Measurements from ENCODE around the gene S1PR1. TPM values are rescaled to one million over a fixed set of nuclear protein-coding genes. Genes with fewer than 3 reads are reported as not detected.
A peak's percentile ranks its signal among the peaks of the same experiment; 100 is the strongest.
"Not testable (repeated sequence)": the region's sequence is repeated elsewhere in the genome, so short reads cannot be mapped to it uniquely, and the experiment has no call there.

The S1PR1 gene
- total RNA-seq, result 10 to 100 TPM; 72.8 to 76.5 TPM

DNA sequence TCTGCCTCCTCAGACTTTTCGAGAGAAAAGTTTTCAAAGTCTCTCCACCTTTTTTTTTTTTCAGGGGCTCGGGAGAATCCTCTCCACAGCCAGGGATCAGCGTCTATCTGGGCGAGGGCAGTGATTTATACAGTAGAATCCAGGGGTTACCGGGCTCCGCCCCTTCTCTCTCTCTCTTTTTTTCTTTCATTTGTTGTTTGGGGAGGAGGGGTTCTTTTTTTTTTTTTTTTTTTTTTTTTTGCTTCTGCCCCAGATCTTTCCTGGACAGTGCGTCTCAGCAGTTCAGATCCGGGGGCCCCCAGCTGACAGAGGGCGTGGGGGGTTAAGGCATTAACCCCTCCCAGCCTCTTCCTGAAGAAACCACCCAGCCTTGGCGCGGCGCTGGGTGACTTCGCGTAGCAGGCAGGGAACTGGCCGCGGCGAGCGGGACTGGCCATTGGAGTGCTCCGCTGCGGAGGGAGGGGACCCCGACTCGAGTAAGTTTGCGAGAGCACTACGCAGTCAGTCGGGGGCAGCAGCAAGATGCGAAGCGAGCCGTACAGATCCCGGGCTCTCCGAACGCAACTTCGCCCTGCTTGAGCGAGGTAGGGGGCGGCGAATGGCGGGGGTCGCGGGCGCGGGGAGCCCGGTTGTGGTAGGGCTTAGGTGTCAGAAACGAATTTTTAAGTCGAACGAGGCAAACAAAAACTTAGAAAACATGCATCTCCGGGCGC lies at the start of gene S1PR1:
Gene S1PR1, plus strand, starts transcription at position 504 of the 713 bp plus-strand sequence. CDS start 1,966 bp downstream, outside the sequence.
- ChIA-PET POLR2A (interaction anchor here (0.5 to 6.9 kb wide), 31 partner anchors 11 to 320 kb away, joined by 3 to 89 read pairs (median 7); partner anchors contain the start of gene DPH5), CTCF (interaction anchor here (0.9 to 9.4 kb wide), 7 partner anchors 15 to 316 kb away, joined by 3 to 165 read pairs (median 4); no protein-coding TSS in a partner anchor)
- DNase-seq (peak; percentile 79), ATAC-seq (peak; percentile 33)
- Mint-ChIP-seq H3K9me3 (ENCODE audit: insufficient read depth) (no peaks in the 10 kb centered on the region), H3K4me1 (ENCODE audit: low read depth) (peaks cover 62% of the 10 kb centered on the region), H3K36me3 (ENCODE audit: low read depth) (peaks cover 55% of the 10 kb centered on the region), H3K27me3 (ENCODE audit: low read depth) (no peaks in the 10 kb centered on the region), H3K27ac (peak within 1 kb of the TSS; percentile 96), H3K4me3 (peak within 1 kb of the TSS; percentile 98)

DNA sequence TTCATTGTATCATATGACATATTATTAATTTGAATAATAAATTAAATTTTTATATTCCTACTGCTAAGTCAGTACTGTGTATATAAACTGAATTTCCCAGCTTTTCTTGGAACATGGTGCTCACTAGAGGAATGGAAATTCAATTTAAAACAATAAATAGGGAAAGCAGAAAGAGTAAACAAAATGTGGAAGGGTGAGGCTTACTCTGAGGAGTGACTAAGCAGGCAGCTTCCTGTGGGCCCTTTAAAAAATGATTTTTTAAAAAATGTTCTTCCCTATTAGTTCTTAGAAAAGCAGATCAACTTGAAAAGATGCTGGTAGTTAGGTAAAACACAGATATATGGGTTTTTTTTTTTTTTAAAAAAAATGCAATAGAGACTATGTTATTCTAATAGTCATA lies 49.5 kb upstream of the S1PR1 start:
- peaks cover 33% of the 10 kb centered on the region for H3K4me1 Mint-ChIP-seq (ENCODE audit: low read depth)
- H3K9me3 Mint-ChIP-seq (ENCODE audit: insufficient read depth), result peaks cover 4% of the 10 kb centered on the region
- ChIA-PET CTCF (interaction anchor here (0.8 to 1.5 kb wide), 4 partner anchors 9 to 51 kb away, joined by 3 to 8 read pairs (median 3); no protein-coding TSS in a partner anchor), POLR2A (interaction anchor here (0.9 to 1.2 kb wide), 2 partner anchors 49 to 53 kb away, joined by 4 to 5 read pairs; partner anchors contain the start of gene S1PR1)
- H3K27ac Mint-ChIP-seq, result no peak overlapping the region
- H3K27me3 Mint-ChIP-seq (ENCODE audit: low read depth), result no peaks in the 10 kb centered on the region
- H3K4me3 Mint-ChIP-seq, result no peak overlapping the region
- ATAC-seq, result no peak
- peaks cover 5% of the 10 kb centered on the region for H3K36me3 Mint-ChIP-seq (ENCODE audit: low read depth)
- no peak for DNase-seq

DNA sequence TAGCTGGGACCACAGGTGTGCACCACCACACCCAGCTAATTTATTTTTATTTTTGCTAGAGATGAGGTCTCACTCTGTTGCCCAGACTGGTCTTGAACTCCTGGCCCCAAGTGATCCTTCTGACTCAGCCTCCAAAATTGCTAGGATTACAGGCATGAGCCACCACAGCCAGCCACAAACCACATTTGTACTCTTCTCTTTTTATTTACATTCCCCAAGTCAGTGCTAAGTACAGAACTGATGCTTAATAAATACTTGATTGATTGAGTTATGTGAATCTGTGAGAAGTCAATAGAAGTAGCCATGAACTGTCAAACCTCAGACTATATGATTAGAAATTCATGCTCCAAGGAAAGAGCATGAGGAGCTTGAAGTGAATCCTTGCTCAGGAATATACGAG lies 48.5 kb upstream of the S1PR1 start:
- Mint-ChIP-seq H3K36me3 (ENCODE audit: low read depth) (peaks cover 5% of the 10 kb centered on the region), H3K4me1 (ENCODE audit: low read depth) (peaks cover 27% of the 10 kb centered on the region), H3K27ac (no peak overlapping the region), H3K27me3 (ENCODE audit: low read depth) (no peaks in the 10 kb centered on the region), H3K4me3 (no peak overlapping the region), H3K9me3 (ENCODE audit: insufficient read depth) (peaks cover 4% of the 10 kb centered on the region)
- no peak for DNase-seq
- ChIA-PET CTCF (no interaction called here), POLR2A (no interaction called here)
- no peak for ATAC-seq

DNA sequence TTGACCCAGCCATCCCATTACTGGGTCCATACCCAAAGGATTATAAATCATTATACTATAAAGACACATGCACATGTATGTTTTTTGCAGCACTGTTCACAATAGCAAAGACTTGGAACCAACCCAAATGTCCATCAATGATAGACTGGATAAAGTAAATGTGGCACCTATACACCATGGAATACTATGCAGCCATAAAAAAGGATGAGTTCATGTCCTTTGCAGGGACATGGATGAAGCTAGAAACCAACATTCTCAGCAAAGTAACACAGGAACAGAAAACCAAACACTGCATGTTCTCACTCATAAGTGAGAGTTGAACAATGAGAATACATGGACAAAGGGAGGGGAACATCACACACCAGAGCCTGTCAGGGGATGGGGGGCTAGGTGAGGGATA lies 47.9 kb upstream of the S1PR1 start:
- H3K9me3 Mint-ChIP-seq (ENCODE audit: insufficient read depth); CTCF ChIA-PET: not testable (repeated sequence)

DNA sequence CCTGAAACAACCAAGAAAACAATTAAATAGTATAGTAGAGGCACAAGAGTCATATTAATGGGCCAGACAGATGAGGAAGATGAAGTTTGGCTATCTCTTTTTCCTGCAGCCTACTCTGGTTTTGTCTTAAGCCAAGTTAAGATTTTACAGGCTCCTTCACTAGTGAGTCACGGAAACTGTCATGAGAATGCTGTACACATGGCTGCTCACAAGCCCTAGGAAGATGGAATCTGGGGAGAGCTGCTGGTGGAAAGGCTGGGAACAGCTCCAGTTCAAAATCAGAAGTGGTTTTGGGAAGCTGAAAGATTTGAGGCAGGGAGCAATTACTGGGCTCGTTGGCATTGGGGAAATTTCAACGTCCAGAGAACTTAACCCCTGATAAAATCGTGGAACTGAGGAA lies 46.4 kb upstream of the S1PR1 start:
- ATAC-seq, result no peak
- no peak overlapping the region for H3K4me3 Mint-ChIP-seq

More for the DNA sequence above, 47.9 kb upstream of the S1PR1 start:
- ATAC-seq; H3K27ac Mint-ChIP-seq; H3K36me3 Mint-ChIP-seq (ENCODE audit: low read depth); DNase-seq; POLR2A ChIA-PET; H3K4me3 Mint-ChIP-seq; H3K27me3 Mint-ChIP-seq (ENCODE audit: low read depth): not testable (repeated sequence)
- H3K4me1 Mint-ChIP-seq (ENCODE audit: low read depth), result peaks cover 21% of the 10 kb centered on the region

DNA sequence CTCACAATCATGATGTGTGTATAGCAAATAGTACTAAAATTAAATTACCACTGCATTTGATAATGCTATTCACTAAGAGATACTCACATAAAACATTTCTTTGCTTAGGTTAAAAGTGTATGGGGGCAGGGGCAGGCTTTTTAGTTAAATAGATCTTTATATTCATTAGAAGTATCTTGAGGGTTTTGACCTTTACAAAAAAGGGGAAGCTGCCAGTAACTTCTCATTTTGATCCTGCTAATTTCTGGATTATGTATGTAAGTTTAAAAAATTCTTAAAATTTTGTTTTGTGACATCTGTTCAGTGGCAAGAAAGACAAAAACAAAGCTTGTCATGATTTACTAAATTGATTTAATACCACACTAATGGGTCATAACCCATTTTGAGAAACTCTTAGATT lies 45.8 kb upstream of the S1PR1 start:
- Mint-ChIP-seq H3K9me3 (ENCODE audit: insufficient read depth) (peaks cover 4% of the 10 kb centered on the region), H3K4me1 (ENCODE audit: low read depth) (peaks cover 21% of the 10 kb centered on the region), H3K27me3 (ENCODE audit: low read depth) (no peaks in the 10 kb centered on the region), H3K4me3 (no peak overlapping the region), H3K36me3 (ENCODE audit: low read depth) (peaks cover 5% of the 10 kb centered on the region), H3K27ac (no peak overlapping the region)
- POLR2A ChIA-PET, result no interaction called here
- CTCF ChIA-PET, result interaction anchor here (1.0 to 2.4 kb wide), 4 partner anchors 9 to 54 kb away, joined by 3 to 6 read pairs (median 3); no protein-coding TSS in a partner anchor
- no peak for DNase-seq
- no peak for ATAC-seq

More for the DNA sequence above, 46.4 kb upstream of the S1PR1 start:
- Mint-ChIP-seq H3K27ac (no peak overlapping the region), H3K27me3 (ENCODE audit: low read depth) (no peaks in the 10 kb centered on the region), H3K36me3 (ENCODE audit: low read depth) (peaks cover 5% of the 10 kb centered on the region), H3K9me3 (ENCODE audit: insufficient read depth) (peaks cover 4% of the 10 kb centered on the region), H3K4me1 (ENCODE audit: low read depth) (peaks cover 21% of the 10 kb centered on the region)
- no peak for DNase-seq
- ChIA-PET POLR2A (no interaction called here), CTCF (interaction anchor here (1.2 to 2.4 kb wide), 3 partner anchors 14 to 54 kb away, joined by 3 to 6 read pairs (median 3); no protein-coding TSS in a partner anchor)

DNA sequence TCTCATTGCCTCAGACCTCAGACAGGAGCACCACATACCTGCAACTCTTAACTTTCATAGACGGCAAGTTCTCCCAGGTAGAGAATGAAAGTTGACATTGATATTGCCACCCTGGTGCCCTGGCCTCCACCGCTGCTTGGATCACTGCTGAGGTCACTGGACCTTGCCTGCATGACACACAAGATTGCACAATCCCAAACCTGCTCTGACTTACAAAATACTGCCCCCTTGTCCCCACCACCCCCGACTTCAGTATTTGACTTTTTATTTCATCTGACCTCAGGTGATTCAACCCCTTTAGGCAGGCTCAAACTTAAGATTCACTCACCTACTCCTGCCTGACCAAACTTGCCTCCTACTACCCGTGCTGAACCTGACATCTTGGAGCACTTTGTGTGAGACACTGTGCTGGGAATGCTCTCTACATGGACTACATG lies 43.1 kb upstream of the S1PR1 start:
- ChIA-PET CTCF (interaction anchor here (0.6 to 1.4 kb wide), 4 partner anchors 10 to 102 kb away, joined by 3 to 4 read pairs (median 3); no protein-coding TSS in a partner anchor), POLR2A (interaction anchor here (0.6 to 0.8 kb wide), 2 partner anchors 15 to 64 kb away, joined by 3 read pairs; no protein-coding TSS in a partner anchor)
- Mint-ChIP-seq H3K9me3 (ENCODE audit: insufficient read depth) (no peaks in the 10 kb centered on the region), H3K27ac (no peak overlapping the region), H3K27me3 (ENCODE audit: low read depth) (no peaks in the 10 kb centered on the region), H3K36me3 (ENCODE audit: low read depth) (no peaks in the 10 kb centered on the region), H3K4me3 (no peak overlapping the region), H3K4me1 (ENCODE audit: low read depth) (peaks cover under 1% of the 10 kb centered on the region)
- no peak for DNase-seq
- ATAC-seq, result no peak

DNA sequence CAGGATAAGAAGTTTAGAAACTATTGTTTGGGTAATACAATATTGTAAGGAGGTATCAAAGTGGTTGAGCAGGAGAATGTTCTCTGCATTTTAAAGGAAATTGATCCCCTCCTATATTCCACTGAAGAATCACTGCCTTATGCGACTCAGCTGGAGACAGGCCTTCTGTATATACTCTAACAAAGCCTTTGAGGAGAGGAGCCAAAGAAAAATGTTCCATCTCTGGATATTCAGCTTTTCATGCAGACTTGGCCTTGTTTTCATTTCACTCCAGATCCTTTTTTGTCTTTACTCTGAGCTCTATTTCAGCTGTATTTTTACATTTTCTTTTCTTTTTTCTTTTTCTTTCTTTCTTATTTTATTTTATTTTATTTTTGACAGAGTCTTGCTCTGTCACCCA lies 42.1 kb upstream of the S1PR1 start:
- no peak overlapping the region for H3K27ac Mint-ChIP-seq
- H3K9me3 Mint-ChIP-seq (ENCODE audit: insufficient read depth), result no peaks in the 10 kb centered on the region
- ChIA-PET CTCF (interaction anchor here (1.2 to 1.3 kb wide), 2 partner anchors 17 to 94 kb away, joined by 3 to 4 read pairs; no protein-coding TSS in a partner anchor), POLR2A (interaction anchor here (0.7 kb wide), 1 partner anchor 236 kb away, joined by 3 read pairs; no protein-coding TSS in a partner anchor)
- H3K4me1 Mint-ChIP-seq (ENCODE audit: low read depth), result peaks cover 6% of the 10 kb centered on the region
- no peaks in the 10 kb centered on the region for H3K36me3 Mint-ChIP-seq (ENCODE audit: low read depth)
- no peak for DNase-seq
- H3K4me3 Mint-ChIP-seq, result no peak overlapping the region
- ATAC-seq, result no peak
- no peaks in the 10 kb centered on the region for H3K27me3 Mint-ChIP-seq (ENCODE audit: low read depth)

DNA sequence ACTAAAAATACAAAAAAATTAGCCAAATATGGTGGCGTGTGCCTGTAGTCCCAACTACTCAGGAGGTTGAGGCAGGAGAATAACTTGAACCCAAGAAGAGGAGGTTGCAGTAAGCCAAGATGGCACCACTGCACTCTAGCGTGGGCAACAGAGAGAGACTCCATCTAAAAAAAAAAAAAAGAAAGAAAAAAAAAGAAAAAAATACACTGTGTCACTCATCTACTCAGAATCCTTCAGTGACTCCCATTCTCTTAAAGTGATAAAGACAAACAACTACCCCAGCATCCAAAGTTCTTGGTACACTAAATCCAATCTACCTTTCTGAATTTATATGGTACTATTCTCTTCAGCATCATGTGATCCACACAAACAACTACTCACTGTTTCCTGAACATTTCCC lies 40.2 kb upstream of the S1PR1 start:
- H3K9me3 Mint-ChIP-seq (ENCODE audit: insufficient read depth), result peaks cover under 1% of the 10 kb centered on the region
- ATAC-seq (no peak), DNase-seq (no peak)
- no peak overlapping the region for H3K27ac Mint-ChIP-seq
- CTCF ChIA-PET, result no interaction called here
- peaks cover 7% of the 10 kb centered on the region for H3K36me3 Mint-ChIP-seq (ENCODE audit: low read depth)
- peaks cover 12% of the 10 kb centered on the region for H3K4me1 Mint-ChIP-seq (ENCODE audit: low read depth)
- H3K4me3 Mint-ChIP-seq, result no peak overlapping the region
- H3K27me3 Mint-ChIP-seq (ENCODE audit: low read depth), result no peaks in the 10 kb centered on the region
- POLR2A ChIA-PET, result no interaction called here

DNA sequence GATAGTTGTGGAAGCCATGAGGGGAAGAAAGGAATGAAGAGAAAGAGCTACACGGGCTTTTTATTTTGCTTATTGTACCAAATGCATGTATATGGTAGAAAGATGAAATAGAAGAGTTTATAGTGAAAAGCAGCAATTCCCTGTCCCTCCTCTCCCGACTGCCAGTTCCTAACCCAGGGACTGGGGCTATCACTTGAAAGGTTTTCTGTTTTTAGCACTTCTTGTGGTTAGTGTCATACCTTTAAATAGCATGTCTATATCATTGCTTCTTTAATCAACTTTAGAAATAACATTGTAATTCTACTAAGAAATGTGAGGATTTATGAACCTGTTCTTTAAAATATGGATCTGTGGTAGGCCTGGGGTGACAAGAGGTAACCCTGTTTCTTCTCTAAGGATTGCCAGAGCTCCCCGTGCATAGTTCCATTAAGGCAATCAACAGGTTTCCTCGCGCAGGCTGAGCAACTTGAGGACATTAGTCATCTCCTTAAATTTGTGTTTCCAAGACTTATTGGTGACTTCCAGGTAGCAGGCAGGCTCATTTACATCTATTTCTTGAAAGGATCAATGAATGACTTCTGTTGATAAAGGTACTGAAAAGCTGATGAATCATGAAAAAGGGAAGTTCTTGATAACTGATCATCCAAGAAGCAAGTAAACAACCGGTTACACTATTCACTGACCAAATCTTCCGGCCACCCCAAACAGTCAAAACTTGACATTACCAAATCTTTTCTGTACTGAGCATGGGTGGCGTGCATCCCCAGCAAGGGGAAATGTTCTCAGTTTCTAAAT lies 37.8 kb upstream of the S1PR1 start:
- ATAC-seq (no peak), DNase-seq (peak; percentile 44)
- Mint-ChIP-seq H3K9me3 (ENCODE audit: insufficient read depth) (peaks cover 10% of the 10 kb centered on the region), H3K36me3 (ENCODE audit: low read depth) (peaks cover 8% of the 10 kb centered on the region), H3K4me1 (ENCODE audit: low read depth) (peaks cover 12% of the 10 kb centered on the region), H3K27ac (peak overlapping the region; percentile 41), H3K27me3 (ENCODE audit: low read depth) (no peaks in the 10 kb centered on the region), H3K4me3 (no peak overlapping the region)
- ChIA-PET CTCF (interaction anchor here (0.8 to 3.2 kb wide), 12 partner anchors 8 to 111 kb away, joined by 3 to 14 read pairs (median 4); no protein-coding TSS in a partner anchor), POLR2A (interaction anchor here (1.2 to 2.9 kb wide), 8 partner anchors 16 to 71 kb away, joined by 3 to 29 read pairs (median 4); partner anchors contain the start of gene S1PR1)

DNA sequence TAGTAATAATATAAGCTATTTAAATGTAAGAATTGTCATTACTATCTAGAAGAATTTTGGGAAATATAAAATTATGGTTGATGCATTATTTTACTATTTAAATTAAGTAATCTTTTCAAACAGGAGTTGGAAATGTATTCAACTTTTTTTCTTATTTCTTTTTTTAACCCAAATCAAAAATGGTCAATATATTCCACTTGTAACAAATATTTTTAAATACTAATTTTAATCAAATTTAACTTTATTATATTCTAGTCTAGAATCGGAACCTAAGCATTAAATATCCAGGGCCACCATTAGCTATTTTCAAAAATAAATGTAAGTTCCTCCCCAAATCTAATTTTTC lies 37.2 kb upstream of the S1PR1 start:
- Mint-ChIP-seq H3K9me3 (ENCODE audit: insufficient read depth) (peaks cover 10% of the 10 kb centered on the region), H3K4me3 (no peak overlapping the region), H3K27ac (no peak overlapping the region), H3K4me1 (ENCODE audit: low read depth) (peaks cover 12% of the 10 kb centered on the region), H3K27me3 (ENCODE audit: low read depth) (no peaks in the 10 kb centered on the region), H3K36me3 (ENCODE audit: low read depth) (peaks cover 8% of the 10 kb centered on the region)
- CTCF ChIA-PET, result interaction anchor here (0.8 to 3.2 kb wide), 7 partner anchors 8 to 89 kb away, joined by 3 to 14 read pairs (median 3); no protein-coding TSS in a partner anchor
- no peak for DNase-seq
- ATAC-seq, result no peak
- POLR2A ChIA-PET, result interaction anchor here (1.2 to 2.9 kb wide), 7 partner anchors 15 to 71 kb away, joined by 3 to 29 read pairs (median 5); partner anchors contain the start of gene S1PR1
